CD4-positive, alpha-beta T cell treated with Interleukin-21 for 1 hour (primary cell): ENCODE results near the gene HSPA14.
A peak's percentile ranks its signal among the peaks of the same experiment; 100 is the strongest.
"Not testable (repeated sequence)": the region's sequence is repeated elsewhere in the genome, so short reads cannot be mapped to it uniquely, and the experiment has no call there.

Experiments used
- DNase-seq: peaks from one replicate; pipeline ENCODE4 v3.0.0-alpha.2; 2020

Gene HSPA14

DNA sequence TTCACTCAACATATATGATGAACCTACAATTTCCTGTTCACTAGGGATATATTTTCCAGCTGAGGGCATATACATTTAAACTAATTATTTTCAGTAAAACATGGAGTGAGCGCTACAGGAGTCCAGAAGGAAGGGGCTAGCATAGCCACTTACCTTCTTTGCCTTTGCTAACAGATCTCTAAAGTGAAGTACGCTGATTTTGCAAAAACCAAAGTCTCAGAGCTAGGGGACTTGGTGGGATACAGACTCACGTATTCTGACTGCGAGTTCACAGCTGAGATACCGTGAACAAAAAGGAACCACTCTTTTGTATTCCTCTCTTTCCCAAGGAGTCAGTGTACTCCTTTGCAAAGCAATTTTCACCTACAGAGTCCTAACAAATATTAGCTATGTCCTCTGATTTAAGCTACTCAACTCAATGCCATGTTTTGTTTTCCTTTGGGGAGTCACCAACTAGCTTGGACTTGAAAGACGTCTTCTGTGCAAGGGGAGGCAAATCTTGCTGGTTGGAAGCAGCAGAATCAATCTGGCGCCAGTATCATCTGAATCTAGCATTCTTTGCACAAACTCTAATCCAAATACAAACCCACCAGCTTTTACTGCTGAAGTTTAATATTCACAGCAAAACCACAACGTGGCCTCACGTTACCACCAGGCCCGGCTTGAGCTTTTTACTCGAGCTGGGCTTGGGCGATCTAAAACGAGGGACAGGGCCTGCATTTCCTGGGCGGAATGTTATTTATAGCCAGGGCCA lies 926 bp upstream of the HSPA14 start:
- no peak for DNase-seq

DNA sequence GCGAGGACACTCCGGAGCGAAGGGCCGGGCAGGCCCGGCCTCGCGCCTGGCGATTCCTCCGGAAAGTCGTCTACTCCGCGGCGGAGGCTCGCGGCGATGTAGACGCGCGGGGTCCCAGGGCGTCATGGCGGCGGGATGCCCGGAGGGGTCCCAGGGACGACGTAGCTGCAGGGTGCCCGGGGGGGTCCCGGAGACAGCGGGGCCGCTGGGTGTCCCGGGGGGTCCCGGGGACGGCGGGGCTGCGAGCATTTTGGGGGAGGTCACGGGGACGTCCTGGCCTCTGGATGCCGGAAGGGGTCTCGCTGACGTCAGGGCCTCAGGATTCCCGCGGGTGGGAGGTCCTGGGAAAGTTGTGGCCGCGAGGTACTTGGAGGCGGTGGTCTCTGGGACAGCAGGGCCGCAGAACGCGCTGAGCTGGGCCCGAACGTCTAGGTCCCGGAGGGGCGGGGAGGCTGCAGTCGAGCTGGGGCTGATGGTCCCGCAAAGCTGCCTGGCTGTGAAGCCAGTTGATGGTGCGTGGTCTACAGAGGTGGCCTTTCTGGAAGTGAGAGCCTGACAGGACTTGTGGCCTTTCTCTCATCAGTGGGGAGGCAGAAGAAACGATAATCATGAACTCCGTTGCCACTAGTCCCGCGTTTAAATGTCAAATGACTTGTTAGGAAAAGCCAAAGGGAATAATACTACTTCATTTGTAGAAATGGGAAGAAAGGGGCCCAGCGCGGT lies 637 bp downstream of the HSPA14 start:
- DNase-seq: peak; percentile 28

DNA sequence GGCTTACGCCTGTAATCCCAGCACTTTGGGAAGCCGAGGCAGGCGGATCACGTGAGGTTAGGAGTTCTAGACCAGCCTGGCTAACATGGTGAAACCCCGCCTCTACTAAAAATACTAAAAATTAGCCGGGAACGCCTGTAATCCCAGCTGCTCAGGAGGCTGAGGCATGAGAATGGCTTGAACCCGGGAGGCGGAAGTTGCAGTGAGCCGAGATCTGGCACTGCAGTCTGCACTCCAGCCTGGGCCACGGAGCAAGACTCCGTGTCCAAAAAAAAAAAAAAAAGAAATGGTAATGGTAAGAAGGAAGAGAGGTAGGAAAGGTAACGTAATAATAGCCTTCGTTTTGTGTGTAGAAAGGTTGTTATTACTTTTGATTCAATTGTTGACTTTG lies 1.2 kb downstream of the HSPA14 start:
- no peak for DNase-seq

DNA sequence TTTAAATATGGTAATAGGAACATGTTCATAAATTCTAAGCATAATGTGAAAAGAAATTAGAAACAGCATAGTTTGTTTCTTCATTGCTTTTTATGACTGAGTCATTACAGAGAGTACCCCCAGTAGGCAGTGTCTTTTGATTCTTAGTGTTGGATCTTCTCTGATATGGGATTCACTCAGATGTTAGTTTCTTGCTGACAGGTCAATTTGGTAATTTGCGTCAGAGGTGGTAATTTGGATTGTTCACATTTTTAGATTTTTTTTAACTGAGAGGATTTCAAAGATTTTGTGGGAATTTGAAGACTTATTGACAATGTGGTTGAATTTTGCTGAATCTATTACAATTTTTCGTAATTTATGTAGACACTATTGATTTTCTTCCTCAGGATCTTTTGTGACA lies 2.1 kb downstream of the HSPA14 start:
- no peak for DNase-seq

DNA sequence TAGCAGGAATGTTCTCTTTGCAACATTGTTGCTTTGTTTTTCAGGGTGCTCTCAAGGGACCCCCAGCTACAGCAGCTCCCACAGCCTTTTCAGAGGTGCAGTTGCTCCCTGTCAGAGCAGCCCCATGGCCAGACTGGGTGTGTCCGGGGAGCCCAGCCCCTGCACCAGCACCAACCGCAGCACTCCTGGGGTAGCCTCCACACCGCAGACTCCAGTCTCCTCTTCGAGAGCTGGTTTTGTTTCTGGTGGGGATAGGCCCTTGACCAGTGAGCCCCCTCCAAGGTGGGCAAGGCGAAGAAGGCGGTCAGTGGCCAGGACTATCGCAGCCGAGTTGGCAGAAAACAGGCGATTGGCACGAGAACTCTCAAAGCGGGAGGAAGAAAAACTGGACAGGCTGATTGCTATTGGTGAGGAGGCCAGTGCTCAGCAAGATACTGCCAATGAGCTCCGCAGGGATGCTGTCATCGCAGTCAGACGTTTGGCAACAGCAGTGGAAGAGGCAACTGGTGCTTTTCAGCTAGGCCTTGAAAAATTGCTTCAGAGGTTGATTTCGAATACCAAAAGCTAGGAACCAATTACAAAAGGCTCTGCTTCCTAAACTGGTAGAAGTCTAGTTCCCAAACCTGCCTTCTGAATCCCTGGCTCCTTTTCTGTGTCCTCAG lies 5.4 kb downstream of the HSPA14 start:
- DNase-seq: no peak

DNA sequence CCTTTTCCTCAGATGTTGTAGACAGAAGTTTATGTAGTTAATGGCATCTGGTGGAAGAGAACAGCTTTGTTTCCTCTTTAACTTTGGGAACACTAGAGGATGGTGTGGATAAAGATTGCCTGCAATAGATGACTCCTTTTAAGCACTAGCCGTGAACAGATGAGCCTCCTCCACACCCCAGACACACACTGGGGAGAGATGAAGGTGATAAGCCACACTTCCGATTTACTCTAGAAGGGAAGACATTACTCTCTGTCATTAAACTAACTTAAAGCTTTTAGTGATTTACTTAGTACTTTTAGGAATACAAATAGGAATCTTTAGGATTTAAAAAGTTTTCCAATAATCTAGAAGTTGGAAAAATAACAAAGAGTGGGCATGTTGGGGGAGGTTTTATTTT lies 6.8 kb downstream of the HSPA14 start:
- no peak for DNase-seq

DNA sequence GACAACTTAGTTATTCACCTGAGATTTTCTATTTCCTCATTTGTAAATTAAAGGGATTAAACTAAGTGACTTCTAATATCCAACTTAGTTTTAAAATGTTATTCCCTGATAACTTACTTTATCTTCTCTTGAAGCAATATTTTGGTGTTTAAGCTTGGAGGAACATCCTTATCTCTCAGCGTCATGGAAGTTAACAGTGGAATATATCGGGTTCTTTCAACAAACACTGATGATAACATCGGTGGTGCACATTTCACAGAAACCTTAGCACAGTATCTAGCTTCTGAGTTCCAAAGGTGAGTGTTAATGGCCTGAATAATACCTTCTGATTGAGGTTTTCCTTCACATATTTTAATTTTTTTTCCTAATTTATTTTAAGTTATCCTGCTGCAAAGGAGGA lies 14.1 kb downstream of the HSPA14 start:
- DNase-seq: no peak

DNA sequence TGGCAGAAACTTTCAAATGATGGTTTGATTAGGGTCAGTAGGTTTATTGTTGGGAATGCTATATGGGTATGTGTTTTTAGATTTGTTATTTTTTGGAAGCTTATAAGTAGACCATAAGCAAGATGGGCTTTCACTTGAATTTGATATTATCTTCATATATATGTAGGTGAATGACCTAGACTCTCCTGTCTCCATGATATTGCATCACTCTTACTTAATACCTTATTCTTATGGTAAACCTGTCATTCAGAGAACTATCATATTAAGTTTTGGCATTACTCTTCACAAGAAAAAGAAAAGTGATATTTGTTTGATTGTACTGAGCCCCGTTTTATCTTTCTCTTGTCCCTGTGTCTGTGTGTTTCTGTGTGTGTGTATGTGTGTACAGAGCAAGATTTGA lies 17.3 kb downstream of the HSPA14 start:
- no peak for DNase-seq

DNA sequence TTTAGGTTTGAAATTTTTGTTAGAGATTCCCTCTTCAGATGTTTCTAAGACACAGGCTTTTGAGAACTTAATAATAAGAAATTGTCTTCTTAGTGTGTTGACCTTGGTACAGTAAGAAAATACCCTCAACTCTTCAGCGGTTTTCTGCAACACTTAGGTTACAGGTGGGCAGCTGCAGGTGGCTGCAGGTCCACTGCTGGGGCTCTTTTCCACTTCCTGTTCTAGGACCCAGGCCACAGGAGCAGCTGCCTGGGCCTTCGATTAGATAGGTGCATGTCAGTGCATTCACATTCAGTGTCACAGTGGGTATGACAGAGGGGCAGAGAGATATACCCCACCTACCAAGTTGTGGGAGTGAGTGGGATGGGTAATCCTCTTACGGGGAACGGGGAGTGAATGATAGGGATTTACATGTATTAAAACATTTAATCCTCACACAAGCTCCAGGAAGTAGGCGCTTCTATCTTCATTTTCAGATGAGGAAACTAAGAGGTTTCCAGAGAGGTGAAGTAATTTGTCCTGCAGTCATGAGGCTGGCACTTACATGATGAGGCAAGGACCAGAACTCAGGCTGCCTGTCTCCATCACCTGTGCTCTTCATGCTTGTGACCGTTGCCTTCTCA lies 20.3 kb downstream of the HSPA14 start:
- DNase-seq: no peak

DNA sequence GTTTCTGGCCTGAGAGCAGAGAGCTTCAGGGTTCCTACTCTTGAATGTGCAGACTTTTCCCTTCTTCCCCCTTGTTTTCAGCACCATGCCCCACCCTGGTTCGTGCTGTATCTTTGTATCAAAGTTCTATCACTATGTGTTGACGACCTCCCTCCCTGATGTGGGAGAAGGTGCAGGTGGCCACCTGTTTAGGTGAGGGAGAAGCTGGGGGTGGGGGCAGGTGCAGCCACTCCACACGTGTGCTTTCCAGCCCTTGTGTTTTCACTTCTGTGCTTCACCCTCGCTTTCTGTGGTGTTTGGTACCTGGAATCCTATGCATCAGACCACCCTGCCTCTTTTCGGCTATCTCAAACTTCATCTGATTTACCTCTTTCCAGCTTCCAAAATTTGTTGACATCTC lies 20.9 kb downstream of the HSPA14 start:
- no peak for DNase-seq

DNA sequence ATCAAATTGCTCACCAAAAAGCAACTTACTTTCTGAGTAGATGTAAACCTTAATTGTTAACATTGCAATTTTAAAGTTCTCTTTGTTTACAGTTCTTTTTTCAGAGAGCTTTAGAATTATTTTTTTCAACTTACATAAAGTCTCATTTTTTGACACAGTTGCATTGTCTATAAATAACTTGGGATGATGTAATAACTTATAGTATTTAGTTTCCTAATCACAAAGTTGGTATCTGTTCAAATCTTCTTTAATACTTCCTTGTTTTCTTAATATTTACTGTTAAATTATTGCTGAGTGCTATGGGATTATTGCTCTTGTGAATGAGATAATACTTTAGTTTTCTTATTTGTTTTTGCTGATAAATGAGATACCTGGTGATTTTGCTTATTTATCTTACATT lies 21.7 kb downstream of the HSPA14 start:
- DNase-seq: no peak

DNA sequence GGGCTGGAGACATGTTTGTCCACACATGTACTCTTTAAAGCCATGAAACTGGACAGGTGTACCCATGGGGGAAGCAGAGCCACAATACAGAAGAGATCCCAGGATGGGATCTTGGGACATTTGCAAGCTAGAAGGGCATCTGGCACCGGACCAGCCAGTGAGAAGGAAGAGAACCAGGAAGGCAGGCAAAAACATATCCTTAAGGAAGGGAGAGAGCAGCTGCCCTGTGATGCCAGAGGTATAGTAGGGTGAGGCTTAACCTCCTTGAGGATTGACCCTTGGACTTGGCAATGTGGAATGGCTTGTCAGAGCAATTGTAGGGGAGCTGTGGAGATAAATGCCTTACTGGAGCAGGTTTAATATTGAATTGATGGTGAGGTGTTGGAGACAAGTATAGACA lies 22.7 kb downstream of the HSPA14 start:
- no peak for DNase-seq

DNA sequence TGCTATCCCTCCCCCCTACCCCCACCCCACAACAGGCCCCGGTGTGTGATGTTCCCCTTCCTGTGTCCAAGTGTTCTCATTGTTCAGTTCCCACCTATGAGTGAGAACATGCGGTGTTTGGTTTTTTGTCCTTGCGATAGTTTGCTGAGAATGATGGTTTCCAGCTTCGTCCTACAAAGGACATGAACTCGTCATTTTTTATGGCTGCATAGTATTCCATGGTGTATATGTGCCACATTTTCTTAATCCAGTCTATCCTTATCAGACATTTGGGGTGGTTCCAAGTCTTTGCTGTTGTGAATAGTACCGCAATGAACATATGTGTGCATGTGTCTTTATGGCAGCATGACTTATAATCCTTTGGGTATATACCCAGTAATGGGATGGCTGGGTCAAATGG lies 26.4 kb downstream of the HSPA14 start:
- DNase-seq: not testable (repeated sequence)

DNA sequence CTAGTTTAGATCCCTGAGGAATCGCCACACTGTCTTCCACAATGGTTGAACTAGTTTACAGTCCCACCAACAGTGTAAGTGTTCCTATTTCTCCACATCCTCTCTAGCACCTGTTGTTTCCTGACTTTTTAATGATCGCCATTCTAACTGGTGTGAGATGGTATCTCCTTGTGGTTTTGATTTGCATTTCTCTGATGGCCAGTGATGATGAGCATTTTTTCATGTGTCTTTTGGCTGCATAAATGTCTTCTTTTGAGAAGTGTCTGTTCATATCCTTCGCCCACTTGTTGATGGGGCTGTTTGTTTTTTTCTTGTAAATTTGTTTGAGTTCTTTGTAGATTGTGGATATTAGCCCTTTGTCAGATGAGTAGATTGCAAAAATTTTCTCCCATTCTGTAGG lies 26.8 kb downstream of the HSPA14 start:
- DNase-seq: not testable (repeated sequence)

DNA sequence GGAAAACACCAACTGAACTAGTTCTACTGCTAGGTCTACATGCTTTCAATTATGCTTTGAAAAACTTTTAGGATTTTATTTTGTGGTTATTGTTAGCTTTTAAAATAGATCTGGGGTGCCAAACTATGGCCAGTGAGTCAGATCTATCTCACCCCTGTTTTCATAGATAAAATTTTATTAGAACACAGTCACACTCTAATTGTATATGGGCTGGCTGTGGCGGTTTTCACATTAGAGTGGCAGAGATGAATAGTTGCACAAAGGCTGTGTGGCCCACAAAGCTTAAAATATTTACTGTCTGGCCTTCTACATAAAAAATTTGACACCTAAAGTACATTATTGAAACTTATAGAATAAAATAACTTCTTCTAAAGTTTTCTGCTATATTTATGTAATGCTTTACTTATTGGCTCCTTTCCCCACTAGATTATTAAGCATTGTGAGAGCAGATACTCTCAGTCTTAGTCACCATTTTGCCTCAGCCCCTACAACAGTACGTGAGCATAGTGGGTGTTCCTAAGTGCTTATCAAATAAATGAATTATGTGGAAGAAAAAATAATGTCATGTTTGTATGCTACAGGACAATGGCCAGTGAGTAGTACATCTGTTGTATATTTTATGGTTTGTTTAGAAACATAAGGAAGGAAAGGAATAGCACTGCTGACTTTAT lies 35.1 kb downstream of the HSPA14 start:
- DNase-seq: no peak

DNA sequence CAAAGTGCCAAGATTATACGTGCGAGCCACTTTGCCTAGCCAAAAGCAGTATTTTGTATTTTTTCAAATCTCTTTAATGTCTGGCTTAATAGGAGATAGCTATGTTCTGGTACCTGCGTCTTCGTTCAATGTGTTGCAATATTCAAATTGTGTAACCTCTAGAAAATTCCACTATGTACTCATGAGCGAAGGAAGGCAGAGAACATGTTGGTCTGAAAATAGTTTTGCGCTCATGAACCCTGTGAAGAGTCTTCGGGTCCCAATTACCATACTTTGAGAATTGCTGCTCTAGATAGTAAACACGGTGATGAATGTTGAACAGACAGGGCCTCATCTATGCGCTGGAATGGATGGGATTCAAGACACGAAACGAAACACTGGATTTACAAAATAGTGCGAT lies 37.8 kb downstream of the HSPA14 start:
- DNase-seq: no peak

DNA sequence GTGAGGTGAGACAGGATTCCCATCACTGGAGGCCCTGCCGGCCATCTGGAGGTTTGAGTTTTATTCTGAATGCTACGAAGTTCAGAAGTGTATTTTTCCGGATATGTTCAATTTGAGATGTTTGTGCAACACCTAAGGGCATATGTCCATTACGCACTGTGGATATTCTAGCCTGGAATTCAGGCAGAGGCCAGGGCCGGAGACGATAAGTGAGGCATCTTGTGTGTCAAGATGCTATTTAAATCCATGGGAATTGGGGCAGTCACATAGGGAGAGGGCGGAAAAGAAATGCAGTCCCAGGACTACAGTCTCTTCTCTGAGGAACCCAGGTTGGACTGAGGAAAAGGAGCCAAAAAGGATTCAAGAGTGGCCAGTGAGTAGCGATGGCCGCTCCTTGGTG lies 38.7 kb downstream of the HSPA14 start:
- no peak for DNase-seq

DNA sequence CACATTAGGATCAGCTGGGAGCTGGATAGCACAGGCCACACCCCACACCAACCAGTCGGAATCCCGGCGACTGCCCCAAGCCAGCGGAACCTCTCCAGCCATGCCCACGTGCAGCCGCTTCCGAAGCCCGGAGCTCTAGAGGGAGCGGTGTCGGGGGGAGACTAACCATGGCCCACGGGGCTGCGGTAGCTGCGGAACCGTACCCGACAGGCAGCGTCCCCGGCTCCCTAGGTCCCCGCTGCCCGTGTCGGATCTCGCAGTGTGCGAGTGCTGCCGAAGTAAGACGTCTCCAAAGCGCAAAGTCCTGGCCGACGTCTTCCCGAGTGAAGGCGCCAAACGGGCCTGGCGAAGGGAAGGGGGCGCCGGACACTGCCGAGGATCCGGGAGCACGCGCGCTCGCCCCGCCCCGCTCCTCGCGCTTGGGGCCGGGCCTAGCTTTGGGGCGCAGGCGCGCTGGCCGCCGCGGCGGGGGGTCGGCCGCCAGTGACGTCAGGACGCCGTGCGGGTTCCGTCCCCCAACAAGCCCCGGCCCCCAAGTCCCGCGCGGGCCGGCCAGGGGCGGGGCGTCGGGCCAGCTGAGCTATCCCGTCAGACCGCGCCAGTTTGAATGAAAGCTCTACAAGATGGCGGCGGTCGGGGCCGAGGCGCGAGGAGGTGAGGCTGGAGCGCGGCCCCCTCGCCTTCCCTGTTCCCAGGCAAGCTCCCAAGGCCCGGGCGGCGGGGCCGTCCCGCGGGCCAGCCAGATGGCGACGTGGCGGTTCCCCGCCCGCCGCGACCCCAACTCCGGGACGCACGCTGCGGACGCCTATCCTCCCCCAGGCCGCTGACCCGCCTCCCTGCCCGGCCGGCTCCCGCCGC lies 40.4 kb downstream of the HSPA14 start, which contains the start of gene SUV39H2:
TSS of gene SUV39H2 (plus strand) at position 601 of the 858 bp plus-strand sequence. CDS start at position 624, 23 bp downstream.
- peak; percentile 93 for DNase-seq

DNA sequence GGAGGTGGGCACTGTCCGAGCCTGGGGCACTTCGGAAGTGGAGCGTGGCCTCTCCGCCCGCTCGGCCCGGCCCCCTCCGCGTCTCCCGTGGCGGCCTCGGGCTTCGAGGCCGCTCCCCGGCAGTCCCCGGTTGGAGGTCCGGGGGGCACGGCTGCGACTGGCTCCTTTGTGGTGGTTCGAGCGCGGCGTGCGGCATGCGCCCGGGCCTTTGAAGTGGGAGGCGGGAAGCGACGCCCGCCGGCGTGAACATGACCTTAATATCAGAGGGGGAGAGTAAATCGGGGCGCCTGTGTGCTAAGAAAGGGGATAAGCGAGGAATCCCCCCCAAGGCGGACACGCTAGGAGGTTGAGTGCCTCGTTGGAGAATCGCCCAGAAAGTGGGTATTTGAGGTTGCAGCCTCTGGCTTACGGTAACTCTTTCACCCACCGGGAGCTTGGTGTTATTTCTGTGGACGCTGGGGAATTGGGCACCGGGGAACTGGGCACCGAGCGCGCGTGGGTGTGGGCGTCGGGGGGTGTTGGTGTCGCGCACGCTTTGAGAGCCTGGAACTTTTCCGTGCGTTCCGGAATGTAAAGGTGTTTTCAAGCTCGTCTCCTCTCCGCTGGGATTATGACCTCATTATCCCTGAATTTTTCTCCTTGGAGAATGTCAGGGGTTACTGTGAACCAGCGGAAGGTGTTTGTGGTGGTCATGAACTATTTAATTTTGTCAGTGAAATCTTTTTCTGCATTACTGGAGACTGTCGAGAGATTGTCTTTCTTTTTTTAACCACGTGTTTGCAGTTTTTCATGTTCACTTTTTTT lies 41.2 kb downstream of the HSPA14 start:
- peak; percentile 42 for DNase-seq

DNA sequence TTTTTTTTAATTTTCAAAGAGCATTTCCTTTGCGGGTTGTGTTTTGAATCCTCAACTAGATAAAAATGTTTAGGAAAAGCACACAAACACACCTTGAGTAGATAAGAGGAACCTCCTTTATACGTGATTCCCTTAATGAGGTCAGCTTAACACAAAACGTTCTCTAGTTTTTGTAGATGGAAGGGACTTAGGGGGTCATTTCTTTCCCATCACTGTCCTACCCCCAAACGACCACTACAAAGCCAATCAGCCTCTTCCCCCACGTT lies 41.8 kb downstream of the HSPA14 start:
- DNase-seq: no peak

DNA sequence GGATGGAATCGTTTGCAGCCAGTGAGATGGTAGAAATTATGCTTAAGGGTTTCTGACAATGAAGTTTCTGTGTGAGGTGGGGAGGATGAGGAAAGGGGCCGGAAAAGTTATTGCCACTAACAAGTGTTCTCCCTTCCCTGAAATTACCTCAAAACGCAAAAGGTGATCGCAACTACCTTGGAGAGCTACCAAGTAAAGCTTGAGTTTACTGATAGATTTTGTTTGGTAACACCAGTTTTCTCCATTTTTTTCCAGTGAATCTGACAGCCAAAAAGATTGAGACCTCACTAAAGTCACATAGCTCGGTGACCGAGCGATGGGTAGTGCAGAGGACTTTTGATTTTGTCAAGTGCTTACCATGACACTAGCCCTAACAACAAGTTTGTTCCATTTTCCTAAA lies 42.1 kb downstream of the HSPA14 start:
- no peak for DNase-seq
